Measurements from ENCODE around the gene EPM2A.
A peak's percentile ranks its signal among the peaks of the same experiment; 100 is the strongest.

EPM2A gene

GRCh38 chr6:145735356-145736165 is at the start of gene EPM2A:
EPM2A (minus strand) TSS chr6:145735520; CDS start chr6:145735498, 22 bp downstream.
- Histone ChIP-seq H3K27me3 (ENCODE audit: control insufficient read depth in 1 of 2, insufficient read depth in 2 of 2, low read length in 2 of 2) (no peaks in the 10 kb centered on the region), H3K36me3 (ENCODE audit: insufficient read depth, low read length) (no peaks in the 10 kb centered on the region), H3K4me3 (ENCODE audit: low read depth in 1 of 2, low read length in 2 of 2) (peak within 1 kb of the TSS; percentile 63 to 83), H3K9ac (ENCODE audit: low read length) (peak within 1 kb of the TSS; percentile 91), H3K4me1 (ENCODE audit: insufficient read depth, low read length) (peaks cover 22% of the 10 kb centered on the region), H3K27ac (ENCODE audit: low read depth, low read length) (peak within 1 kb of the TSS; percentile 98), H3K9me3 (ENCODE audit: low read length) (no peaks in the 10 kb centered on the region)

- Histone ChIP-seq H3K9me3 (ENCODE audit: low read length) (peaks cover 4% of the 10 kb centered on the region), H3K9ac (ENCODE audit: low read length) (no peak overlapping the region), H3K36me3 (ENCODE audit: insufficient read depth, low read length) (peaks cover 8% of the 10 kb centered on the region), H3K4me1 (ENCODE audit: insufficient read depth, low read length) (no peaks in the 10 kb centered on the region), H3K27ac (ENCODE audit: low read depth, low read length) (no peak overlapping the region), H3K27me3 (ENCODE audit: control insufficient read depth in 1 of 2, insufficient read depth in 2 of 2, low read length in 2 of 2) (no peaks in the 10 kb centered on the region), H3K4me3 (ENCODE audit: low read depth in 1 of 2, low read length in 2 of 2) (peak overlapping the region in 1 of 2 donors; percentile 13)
Measured at GRCh38 chr6:145784683-145785082, 49.4 kb upstream of the EPM2A start.

GRCh38 chr6:145783796-145784195 is 48.5 kb upstream of the EPM2A start:
- Histone ChIP-seq H3K9me3 (ENCODE audit: low read length) (peaks cover 4% of the 10 kb centered on the region), H3K27me3 (ENCODE audit: control insufficient read depth in 1 of 2, insufficient read depth in 2 of 2, low read length in 2 of 2) (no peaks in the 10 kb centered on the region), H3K4me3 (ENCODE audit: low read depth in 1 of 2, low read length in 2 of 2) (no peak overlapping the region)

GRCh38 chr6:145772846-145773245 is 37.5 kb upstream of the EPM2A start:
- H3K27me3 ChIP-seq (ENCODE audit: control insufficient read depth in 1 of 2, insufficient read depth in 2 of 2, low read length in 2 of 2): no peaks in the 10 kb centered on the region
- no peaks in the 10 kb centered on the region for H3K36me3 ChIP-seq (ENCODE audit: insufficient read depth, low read length)
- no peaks in the 10 kb centered on the region for H3K4me1 ChIP-seq (ENCODE audit: insufficient read depth, low read length)
- no peak overlapping the region for H3K4me3 ChIP-seq (ENCODE audit: low read depth in 1 of 2, low read length in 2 of 2)
- H3K9ac ChIP-seq (ENCODE audit: low read length): no peak overlapping the region
- no peak overlapping the region for H3K27ac ChIP-seq (ENCODE audit: low read depth, low read length)
- H3K9me3 ChIP-seq (ENCODE audit: low read length): no peaks in the 10 kb centered on the region

More at GRCh38 chr6:145783796-145784195, 48.5 kb upstream of the EPM2A start:
- Histone ChIP-seq H3K27ac (ENCODE audit: low read depth, low read length) (no peak overlapping the region), H3K9ac (ENCODE audit: low read length) (no peak overlapping the region), H3K4me1 (ENCODE audit: insufficient read depth, low read length) (no peaks in the 10 kb centered on the region), H3K36me3 (ENCODE audit: insufficient read depth, low read length) (peaks cover 8% of the 10 kb centered on the region)

GRCh38 chr6:145765449-145765848 is 30.1 kb upstream of the EPM2A start:
- no peak overlapping the region for H3K4me3 ChIP-seq (ENCODE audit: low read depth in 1 of 2, low read length in 2 of 2)
- H3K4me1 ChIP-seq (ENCODE audit: insufficient read depth, low read length): no peaks in the 10 kb centered on the region
- H3K36me3 ChIP-seq (ENCODE audit: insufficient read depth, low read length): no peaks in the 10 kb centered on the region
- no peak overlapping the region for H3K27ac ChIP-seq (ENCODE audit: low read depth, low read length)
- H3K27me3 ChIP-seq (ENCODE audit: control insufficient read depth in 1 of 2, insufficient read depth in 2 of 2, low read length in 2 of 2): no peaks in the 10 kb centered on the region
- H3K9ac ChIP-seq (ENCODE audit: low read length): no peak overlapping the region
- no peaks in the 10 kb centered on the region for H3K9me3 ChIP-seq (ENCODE audit: low read length)

- no peak overlapping the region for H3K9ac ChIP-seq (ENCODE audit: low read length)
- H3K27me3 ChIP-seq (ENCODE audit: control insufficient read depth in 1 of 2, insufficient read depth in 2 of 2, low read length in 2 of 2): no peaks in the 10 kb centered on the region
- H3K4me3 ChIP-seq (ENCODE audit: low read depth in 1 of 2, low read length in 2 of 2): no peak overlapping the region
- no peaks in the 10 kb centered on the region for H3K9me3 ChIP-seq (ENCODE audit: low read length)
- H3K4me1 ChIP-seq (ENCODE audit: insufficient read depth, low read length): no peaks in the 10 kb centered on the region
- H3K27ac ChIP-seq (ENCODE audit: low read depth, low read length): no peak overlapping the region
- H3K36me3 ChIP-seq (ENCODE audit: insufficient read depth, low read length): no peaks in the 10 kb centered on the region
Measured at GRCh38 chr6:145763742-145764141, 28.4 kb upstream of the EPM2A start.

GRCh38 chr6:145761584-145761983 is 26.3 kb upstream of the EPM2A start:
- H3K36me3 ChIP-seq (ENCODE audit: insufficient read depth, low read length): no peaks in the 10 kb centered on the region
- no peaks in the 10 kb centered on the region for H3K27me3 ChIP-seq (ENCODE audit: control insufficient read depth in 1 of 2, insufficient read depth in 2 of 2, low read length in 2 of 2)
- H3K4me1 ChIP-seq (ENCODE audit: insufficient read depth, low read length): no peaks in the 10 kb centered on the region
- no peak overlapping the region for H3K4me3 ChIP-seq (ENCODE audit: low read depth in 1 of 2, low read length in 2 of 2)
- no peak overlapping the region for H3K27ac ChIP-seq (ENCODE audit: low read depth, low read length)
- H3K9ac ChIP-seq (ENCODE audit: low read length): no peak overlapping the region
- H3K9me3 ChIP-seq (ENCODE audit: low read length): no peaks in the 10 kb centered on the region

- H3K9ac ChIP-seq (ENCODE audit: low read length): no peak overlapping the region
- H3K4me1 ChIP-seq (ENCODE audit: insufficient read depth, low read length): no peaks in the 10 kb centered on the region
- no peak overlapping the region for H3K27ac ChIP-seq (ENCODE audit: low read depth, low read length)
Measured at GRCh38 chr6:145758113-145758512, 22.8 kb upstream of the EPM2A start.

GRCh38 chr6:145756170-145756662 is 20.9 kb upstream of the EPM2A start:
- H3K27ac ChIP-seq (ENCODE audit: low read depth, low read length): no peak overlapping the region
- H3K4me3 ChIP-seq (ENCODE audit: low read depth in 1 of 2, low read length in 2 of 2): no peak overlapping the region
- no peak overlapping the region for H3K9ac ChIP-seq (ENCODE audit: low read length)
- no peaks in the 10 kb centered on the region for H3K4me1 ChIP-seq (ENCODE audit: insufficient read depth, low read length)
- no peaks in the 10 kb centered on the region for H3K9me3 ChIP-seq (ENCODE audit: low read length)
- no peaks in the 10 kb centered on the region for H3K36me3 ChIP-seq (ENCODE audit: insufficient read depth, low read length)
- H3K27me3 ChIP-seq (ENCODE audit: control insufficient read depth in 1 of 2, insufficient read depth in 2 of 2, low read length in 2 of 2): no peaks in the 10 kb centered on the region

More at GRCh38 chr6:145758113-145758512, 22.8 kb upstream of the EPM2A start:
- no peak overlapping the region for H3K4me3 ChIP-seq (ENCODE audit: low read depth in 1 of 2, low read length in 2 of 2)
- H3K9me3 ChIP-seq (ENCODE audit: low read length): no peaks in the 10 kb centered on the region
- no peaks in the 10 kb centered on the region for H3K27me3 ChIP-seq (ENCODE audit: control insufficient read depth in 1 of 2, insufficient read depth in 2 of 2, low read length in 2 of 2)
- no peaks in the 10 kb centered on the region for H3K36me3 ChIP-seq (ENCODE audit: insufficient read depth, low read length)

- Histone ChIP-seq H3K4me3 (ENCODE audit: low read depth in 1 of 2, low read length in 2 of 2) (no peak overlapping the region), H3K27ac (ENCODE audit: low read depth, low read length) (no peak overlapping the region), H3K27me3 (ENCODE audit: control insufficient read depth in 1 of 2, insufficient read depth in 2 of 2, low read length in 2 of 2) (no peaks in the 10 kb centered on the region), H3K4me1 (ENCODE audit: insufficient read depth, low read length) (no peaks in the 10 kb centered on the region), H3K9ac (ENCODE audit: low read length) (no peak overlapping the region), H3K36me3 (ENCODE audit: insufficient read depth, low read length) (no peaks in the 10 kb centered on the region), H3K9me3 (ENCODE audit: low read length) (no peaks in the 10 kb centered on the region)
Measured at GRCh38 chr6:145755682-145756081, 20.4 kb upstream of the EPM2A start.

- Histone ChIP-seq H3K36me3 (ENCODE audit: insufficient read depth, low read length) (no peaks in the 10 kb centered on the region), H3K4me1 (ENCODE audit: insufficient read depth, low read length) (no peaks in the 10 kb centered on the region), H3K9me3 (ENCODE audit: low read length) (no peaks in the 10 kb centered on the region), H3K4me3 (ENCODE audit: low read depth in 1 of 2, low read length in 2 of 2) (no peak overlapping the region), H3K9ac (ENCODE audit: low read length) (no peak overlapping the region), H3K27me3 (ENCODE audit: control insufficient read depth in 1 of 2, insufficient read depth in 2 of 2, low read length in 2 of 2) (no peaks in the 10 kb centered on the region), H3K27ac (ENCODE audit: low read depth, low read length) (no peak overlapping the region)
Measured at GRCh38 chr6:145752638-145753037, 17.3 kb upstream of the EPM2A start.

GRCh38 chr6:145749632-145750031 is 14.3 kb upstream of the EPM2A start:
- Histone ChIP-seq H3K9ac (ENCODE audit: low read length) (no peak overlapping the region), H3K27ac (ENCODE audit: low read depth, low read length) (no peak overlapping the region), H3K4me3 (ENCODE audit: low read depth in 1 of 2, low read length in 2 of 2) (no peak overlapping the region), H3K36me3 (ENCODE audit: insufficient read depth, low read length) (no peaks in the 10 kb centered on the region), H3K27me3 (ENCODE audit: control insufficient read depth in 1 of 2, insufficient read depth in 2 of 2, low read length in 2 of 2) (no peaks in the 10 kb centered on the region), H3K4me1 (ENCODE audit: insufficient read depth, low read length) (no peaks in the 10 kb centered on the region), H3K9me3 (ENCODE audit: low read length) (no peaks in the 10 kb centered on the region)
